OCI-LY7 (cell line): ENCODE measurements around the gene BANF1. TPM values are rescaled to one million over a fixed set of nuclear protein-coding genes. Genes with fewer than 3 reads are reported as not detected.

Source experiments
- BruUV-seq: library from RNA; stranded (reverse); fragments of 400-500 nt; replicated peaks from 2 replicates; lab custom pipeline; 2021; lab: Mats Ljungman, UMichigan
- CTCF ChIA-PET: fragments of 300-600 bp; sonication (Branson Sonifier 250); formaldehyde crosslinking; loops from one replicate; lab custom pipeline; 2022; ENCODE audit warnings: antibody characterized with exemption; ENCODE audit not compliant: unreplicated experiment; lab: Charles Lee
- POLR2A ChIA-PET: fragments of 300-600 bp; sonication (Branson Sonifier 250); formaldehyde crosslinking; loops from one replicate; lab custom pipeline; 2022; ENCODE audit warnings: antibody characterized with exemption; lab: Charles Lee
- DNase-seq: peaks from one replicate; pipeline ENCODE4 v3.0.0-alpha.2; 2015; ENCODE audit warnings: low spot score
- H2AFZ ChIP-seq: fragments of 200-600 bp; sonication (generic), shearing (Covaris generic); 2 replicates; pipeline ENCODE4 v1.6.1; 2014; ENCODE audit warnings: mild to moderate bottlenecking, antibody characterized with exemption, low read length, moderate library complexity
- H3K27ac ChIP-seq: fragments of 200-600 bp; sonication (generic); 2 replicates; pipeline ENCODE4 v1.5.1; 2014; ENCODE audit warnings: mixed run types, low read depth, mild to moderate bottlenecking, moderate library complexity, low read length, inconsistent platforms; ENCODE audit not compliant: poor library complexity, severe bottlenecking
- H3K36me3 ChIP-seq: fragments of 200-600 bp; sonication (generic); 2 replicates; pipeline ENCODE4 v1.6.1; 2014; ENCODE audit warnings: mild to moderate bottlenecking, antibody characterized with exemption, low read length, moderate library complexity, mixed read lengths; ENCODE audit not compliant: insufficient read depth
- H3K4me1 ChIP-seq: fragments of 200-600 bp; sonication (generic); 2 replicates; pipeline ENCODE4 v1.5.1; 2014; ENCODE audit warnings: mild to moderate bottlenecking, low read length; ENCODE audit not compliant: insufficient read depth, poor library complexity, severe bottlenecking
- H3K4me2 ChIP-seq: fragments of 200-600 bp; sonication (generic); 2 replicates; pipeline ENCODE4 v1.6.1; 2014; ENCODE audit warnings: mild to moderate bottlenecking, low read length
- H3K4me3 ChIP-seq: fragments of 200-600 bp; sonication (generic); 2 replicates; pipeline ENCODE4 v1.5.1; 2014; ENCODE audit warnings: mild to moderate bottlenecking, low read depth, low read length; ENCODE audit not compliant: poor library complexity, severe bottlenecking
- H3K79me2 ChIP-seq: fragments of 200-600 bp; sonication (generic); 2 replicates; pipeline ENCODE4 v1.6.1; 2016; ENCODE audit warnings: low read depth, mild to moderate bottlenecking, low read length, moderate library complexity, mixed read lengths; ENCODE audit not compliant: insufficient read depth
- H3K9me2 ChIP-seq: fragments of 200-600 bp; sonication (generic); 2 replicates; pipeline ENCODE4 v1.6.1; 2016; ENCODE audit warnings: mild to moderate bottlenecking, low read length, mixed read lengths; ENCODE audit not compliant: insufficient read depth
- H3K9me3 ChIP-seq: fragments of 200-600 bp; sonication (generic); 2 replicates; pipeline ENCODE4 v1.6.1; 2014; ENCODE audit warnings: mild to moderate bottlenecking, mixed run types, low read length, mixed read lengths
- H4K20me1 ChIP-seq: fragments of 200-600 bp; sonication (generic); 2 replicates; pipeline ENCODE4 v1.6.1; 2014; ENCODE audit warnings: mild to moderate bottlenecking, antibody characterized with exemption, low read length, moderate library complexity, mixed read lengths; ENCODE audit not compliant: insufficient read depth
- CTCF ChIP-seq: fragments of 200-600 bp; sonication (generic); conservative IDR thresholded peaks from 2 replicates; pipeline ENCODE4 v1.5.1; 2014; ENCODE audit warnings: mild to moderate bottlenecking, antibody characterized with exemption, low read length, moderate library complexity, mixed read lengths
- EZH2phosphoT487 ChIP-seq: fragments of 200-600 bp; sonication (generic); IDR thresholded peaks from 2 replicates; pipeline ENCODE4 v1.6.1; 2018; ENCODE audit warnings: low read depth, borderline replicate concordance, mild to moderate bottlenecking, mixed run types, antibody characterized with exemption, low read length, moderate library complexity, mixed read lengths
- intact Hi-C: fragments of 100-400 bp; cut with micrococcal nuclease; formaldehyde crosslinking; loops from one replicate; pipeline ENCODE4 v1.10.0; 2022; ENCODE audit not compliant: unreplicated experiment
- total RNA-seq, 2 experiments: library from RNA; depleted of rRNA in 1 of 2; stranded (reverse); fragments of >200 nt in 1 of 2; shearing (Covaris generic) in 1 of 2; gene quantifications; 2 replicates each; pipeline ENCODE4 v1.2.3, GENCODE V29; 2014 to 2022

The BANF1 gene
- total RNA-seq, 2 experiments from 2014 or later, result 82.2 to 317 TPM

GRCh38 chr11:65972116-65972515, 30.2 kb upstream of the BANF1 start:
- peaks cover 69% of the 10 kb centered on the region for H3K36me3 ChIP-seq
- POLR2A ChIA-PET, result interaction anchor here (0.7 kb wide), 1 partner anchor 173 kb away, joined by 3 read pairs; no protein-coding TSS in a partner anchor
- TF ChIP-seq EZH2phosphoT487, result no peak
- TF ChIP-seq CTCF, result no peak

GRCh38 chr11:65973439-65974110, 28.7 kb upstream of the BANF1 start:
- DNase-seq, result no peak
- POLR2A ChIA-PET, result interaction anchor here (0.7 kb wide), 1 partner anchor 22 kb away, joined by 3 read pairs; no protein-coding TSS in a partner anchor
- peaks cover 71% of the 10 kb centered on the region for H3K36me3 ChIP-seq
- H3K27ac ChIP-seq, result no peak overlapping the region
- no TSS peak for BruUV-seq
- H2AFZ ChIP-seq, result no peak overlapping the region
- intact Hi-C loops, result no loop called here
- no peak overlapping the region for H3K4me2 ChIP-seq
- no peaks in the 10 kb centered on the region for H3K79me2 ChIP-seq
- no peaks in the 10 kb centered on the region for H4K20me1 ChIP-seq
- H3K4me1 ChIP-seq, result no peaks in the 10 kb centered on the region
- TF ChIP-seq EZH2phosphoT487, result no peak
- no peak for TF ChIP-seq CTCF
- H3K9me2 ChIP-seq, result no peaks in the 10 kb centered on the region
- no peaks in the 10 kb centered on the region for H3K9me3 ChIP-seq
- CTCF ChIA-PET, result no interaction called here
- no peak overlapping the region for H3K4me3 ChIP-seq

More at GRCh38 chr11:65972116-65972515, 30.2 kb upstream of the BANF1 start:
- BruUV-seq, result no TSS peak
- H3K27ac ChIP-seq, result no peak overlapping the region
- H3K9me2 ChIP-seq, result no peaks in the 10 kb centered on the region
- H3K4me3 ChIP-seq, result no peak overlapping the region
- H2AFZ ChIP-seq, result no peak overlapping the region
- H3K4me1 ChIP-seq, result no peaks in the 10 kb centered on the region
- CTCF ChIA-PET, result interaction anchor here (0.5 kb wide), 1 partner anchor 70 kb away, joined by 4 read pairs; no protein-coding TSS in a partner anchor
- no peaks in the 10 kb centered on the region for H3K79me2 ChIP-seq
- no peaks in the 10 kb centered on the region for H4K20me1 ChIP-seq
- no peak overlapping the region for H3K4me2 ChIP-seq
- no peaks in the 10 kb centered on the region for H3K9me3 ChIP-seq
- no peak for DNase-seq
- intact Hi-C loops, result no loop called here

GRCh38 chr11:65975771-65976170, 26.5 kb upstream of the BANF1 start:
- intact Hi-C loops, result no loop called here
- Histone ChIP-seq H3K4me1 (no peaks in the 10 kb centered on the region), H3K9me3 (no peaks in the 10 kb centered on the region), H3K4me3 (no peak overlapping the region), H4K20me1 (no peaks in the 10 kb centered on the region), H3K27ac (no peak overlapping the region), H3K9me2 (no peaks in the 10 kb centered on the region), H3K4me2 (no peak overlapping the region), H3K36me3 (peaks cover 65% of the 10 kb centered on the region), H2AFZ (no peak overlapping the region), H3K79me2 (no peaks in the 10 kb centered on the region)
- POLR2A ChIA-PET, result no interaction called here
- CTCF ChIA-PET, result no interaction called here
- DNase-seq, result no peak
- TF ChIP-seq EZH2phosphoT487 (no peak), CTCF (no peak)
- no TSS peak for BruUV-seq
